ENCODE data around the gene LASP1NB.

The LASP1NB gene

DNA sequence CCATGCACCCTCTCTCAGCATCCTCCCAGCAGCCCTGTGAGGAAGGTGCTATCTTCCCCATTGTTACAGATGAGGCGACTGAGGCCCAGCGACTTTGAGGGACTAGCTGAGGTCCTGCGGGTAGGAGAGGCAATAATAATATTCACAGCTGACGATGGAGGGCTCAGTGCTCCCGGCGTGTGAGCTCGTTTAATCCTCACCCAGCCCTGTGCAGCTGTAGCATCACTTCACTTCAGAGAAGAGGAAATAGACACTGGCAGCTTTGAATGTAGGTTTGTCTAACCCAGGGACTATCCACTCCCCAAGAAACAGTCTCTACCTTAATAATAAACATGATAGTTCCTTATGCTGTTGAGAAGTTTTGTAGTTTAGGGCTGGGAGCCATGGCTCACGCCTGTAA is 34.0 kb upstream of the LASP1NB start:
- H3K4me3 ChIP-seq (ENCODE audit: low read length), result no peak overlapping the region

GRCh38 chr17:38892083-38892482 is 33.3 kb upstream of the LASP1NB start:
- DNase-seq (ENCODE audit: low read depth), result no peak
- no peak overlapping the region for H3K4me3 ChIP-seq (ENCODE audit: low read length)
- no peak for TF ChIP-seq CTCF (conservative IDR thresholded peaks at IDR 0.05; ENCODE audit: low read depth, low read length)

More for the DNA sequence above, 34.0 kb upstream of the LASP1NB start:
- DNase-seq (ENCODE audit: low read depth), result no peak
- no peak for TF ChIP-seq CTCF (conservative IDR thresholded peaks at IDR 0.05; ENCODE audit: low read depth, low read length)

- DNase-seq (ENCODE audit: low read depth), result no peak
- no peak for TF ChIP-seq CTCF (conservative IDR thresholded peaks at IDR 0.05; ENCODE audit: low read depth, low read length)
- no peak overlapping the region for H3K4me3 ChIP-seq (ENCODE audit: low read length)
Measured at GRCh38 chr17:38892620-38893019, 32.8 kb upstream of the LASP1NB start.

DNA sequence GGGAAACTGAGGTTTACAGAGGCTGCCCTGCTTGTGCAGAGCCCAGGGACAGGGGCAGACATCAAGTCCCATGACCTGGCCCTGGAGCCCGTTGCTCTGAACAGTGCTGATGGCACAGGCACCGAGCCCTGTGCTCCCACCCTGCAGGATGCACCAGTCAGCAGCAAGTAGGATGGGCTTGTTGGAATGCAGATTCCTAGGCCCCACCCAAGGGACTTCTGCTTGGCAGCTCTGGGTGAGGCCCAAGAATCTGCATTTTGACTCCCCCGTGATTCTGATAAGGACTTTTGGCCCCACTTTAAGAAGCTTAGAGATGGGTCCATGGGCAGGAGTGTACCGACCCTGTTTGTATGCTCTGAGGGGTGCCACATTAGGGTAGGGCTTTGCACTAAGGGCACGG is 32.3 kb upstream of the LASP1NB start:
- TF ChIP-seq CTCF (conservative IDR thresholded peaks at IDR 0.05; ENCODE audit: low read depth, low read length), result no peak
- DNase-seq (ENCODE audit: low read depth), result no peak
- no peak overlapping the region for H3K4me3 ChIP-seq (ENCODE audit: low read length)

- no peak for TF ChIP-seq CTCF (conservative IDR thresholded peaks at IDR 0.05; ENCODE audit: low read depth, low read length)
- H3K4me3 ChIP-seq (ENCODE audit: low read length), result no peak overlapping the region
- DNase-seq (ENCODE audit: low read depth), result no peak
Measured at GRCh38 chr17:38893607-38894006, 31.8 kb upstream of the LASP1NB start.

GRCh38 chr17:38894276-38894675 is 31.1 kb upstream of the LASP1NB start:
- no peak for TF ChIP-seq CTCF (conservative IDR thresholded peaks at IDR 0.05; ENCODE audit: low read depth, low read length)
- DNase-seq (ENCODE audit: low read depth), result no peak
- no peak overlapping the region for H3K4me3 ChIP-seq (ENCODE audit: low read length)

- no peak for TF ChIP-seq CTCF (conservative IDR thresholded peaks at IDR 0.05; ENCODE audit: low read depth, low read length)
- DNase-seq (ENCODE audit: low read depth), result peak; percentile 71
Measured at GRCh38 chr17:38896346-38896954, 29.0 kb upstream of the LASP1NB start.

More at GRCh38 chr17:38896346-38896954, 29.0 kb upstream of the LASP1NB start:
- no peak overlapping the region for H3K4me3 ChIP-seq (ENCODE audit: low read length)

Measured in retinal pigment epithelial cell (primary cell).